Head of caudate nucleus (tissue), 42 donors: ENCODE measurements around the gene SLC12A7.

Experiments used
- DNase-seq, 42 donors: peaks; one replicate each; pipeline versions ENCODE4 v3.0.0 to v3.0.0-alpha.2; 2020 to 2021; ENCODE audit warnings: mixed read lengths in 7 of 42
- intact Hi-C: fragments of 100-400 bp; cut with DNase I; formaldehyde crosslinking; loops from one replicate; pipeline ENCODE4 v1.15.0; 2022

The SLC12A7 gene

GRCh38 chr5:1142886-1143669 lies 31.2 kb upstream of the SLC12A7 start:
- no peak for DNase-seq
- intact Hi-C loops, result no loop called here

GRCh38 chr5:1141834-1142233 lies 30.0 kb upstream of the SLC12A7 start:
- DNase-seq, result no peak
- intact Hi-C loops, result no loop called here

- intact Hi-C loops, result no loop called here
- DNase-seq, result no peak
Measured at GRCh38 chr5:1140818-1141189, 28.9 kb upstream of the SLC12A7 start.

- intact Hi-C loops, result no loop called here
- DNase-seq, result peak; percentile 43 to 85 (median 70)
Measured at GRCh38 chr5:1140171-1140817, 28.4 kb upstream of the SLC12A7 start.

- DNase-seq, result no peak
- intact Hi-C loops, result loop anchor here (10.0 kb wide), 1 partner anchor 145 kb away; no protein-coding TSS in a partner anchor
Measured at GRCh38 chr5:1139331-1140170, 27.7 kb upstream of the SLC12A7 start.

GRCh38 chr5:1138445-1139245 lies 26.8 kb upstream of the SLC12A7 start:
- DNase-seq, result no peak
- intact Hi-C loops, result loop anchor here (10.0 kb wide), 1 partner anchor 144 kb away; no protein-coding TSS in a partner anchor

- no peak for DNase-seq
- intact Hi-C loops, result loop anchor here (10.0 kb wide), 1 partner anchor 143 kb away; no protein-coding TSS in a partner anchor
Measured at GRCh38 chr5:1137567-1138444, 25.9 kb upstream of the SLC12A7 start.

GRCh38 chr5:1136814-1137213 lies 25.0 kb upstream of the SLC12A7 start:
- no peak for DNase-seq
- intact Hi-C loops, result loop anchor here (10.0 kb wide), 1 partner anchor 142 kb away; no protein-coding TSS in a partner anchor

GRCh38 chr5:1135696-1136525 lies 24.0 kb upstream of the SLC12A7 start:
- intact Hi-C loops, result loop anchor here (10.0 kb wide), 1 partner anchor 141 kb away; no protein-coding TSS in a partner anchor
- DNase-seq, result no peak

GRCh38 chr5:1134478-1134877 lies 22.6 kb upstream of the SLC12A7 start:
- DNase-seq, result no peak
- intact Hi-C loops, result loop anchor here (10.0 kb wide), 1 partner anchor 140 kb away; no protein-coding TSS in a partner anchor

GRCh38 chr5:1133510-1134201 lies 21.8 kb upstream of the SLC12A7 start:
- no peak for DNase-seq
- intact Hi-C loops, result loop anchor here (10.0 kb wide), 1 partner anchor 139 kb away; no protein-coding TSS in a partner anchor

GRCh38 chr5:1133108-1133507 lies 21.2 kb upstream of the SLC12A7 start:
- intact Hi-C loops, result loop anchor here (10.0 kb wide), 1 partner anchor 138 kb away; no protein-coding TSS in a partner anchor
- no peak for DNase-seq

- no peak for DNase-seq
- intact Hi-C loops, result loop anchor here (10.0 kb wide), 1 partner anchor 138 kb away; no protein-coding TSS in a partner anchor
Measured at GRCh38 chr5:1132570-1132969, 20.7 kb upstream of the SLC12A7 start.

- DNase-seq, result no peak
- intact Hi-C loops, result loop anchor here (10.0 kb wide), 1 partner anchor 137 kb away; no protein-coding TSS in a partner anchor
Measured at GRCh38 chr5:1131726-1132125, 19.9 kb upstream of the SLC12A7 start.

GRCh38 chr5:1131191-1131621 lies 19.3 kb upstream of the SLC12A7 start:
- DNase-seq, result no peak
- intact Hi-C loops, result loop anchor here (10.0 kb wide), 1 partner anchor 136 kb away; no protein-coding TSS in a partner anchor
